ENCODE measurements around the gene SAP30BP. TPM values are rescaled to one million over a fixed set of nuclear protein-coding genes. Genes with fewer than 3 reads are reported as not detected.
"Not testable (repeated sequence)": the region's sequence is repeated elsewhere in the genome, so short reads cannot be mapped to it uniquely, and the experiment has no call there.

Gene SAP30BP
- total RNA-seq, 1 donor from 2014 or later: 41.4 TPM

- DNase-seq: no peak
These were observed 32.8 kb upstream of the SAP30BP start for GRCh38 chr17:75634376-75634740.

GRCh38 chr17:75634754-75635609 lies 32.2 kb upstream of the SAP30BP start:
- DNase-seq: no peak

GRCh38 chr17:75635610-75636202 lies 31.4 kb upstream of the SAP30BP start:
- DNase-seq: no peak

- no peak for DNase-seq
These were observed 30.6 kb upstream of the SAP30BP start for GRCh38 chr17:75636381-75637142.

- DNase-seq: no peak
These were observed 30.0 kb upstream of the SAP30BP start for GRCh38 chr17:75637143-75637538.

- no peak for DNase-seq
These were observed 29.6 kb upstream of the SAP30BP start for GRCh38 chr17:75637551-75637950.

- not testable (repeated sequence) for DNase-seq
These were observed 29.1 kb upstream of the SAP30BP start for GRCh38 chr17:75638039-75638438.

- DNase-seq: no peak
These were observed 28.2 kb upstream of the SAP30BP start for GRCh38 chr17:75638893-75639292.

GRCh38 chr17:75639327-75639726 lies 27.8 kb upstream of the SAP30BP start:
- DNase-seq: no peak

- DNase-seq: no peak
These were observed 27.2 kb upstream of the SAP30BP start for GRCh38 chr17:75639771-75640555.

- no peak for DNase-seq
These were observed 26.5 kb upstream of the SAP30BP start for GRCh38 chr17:75640556-75641119.

- no peak for DNase-seq
These were observed 25.8 kb upstream of the SAP30BP start for GRCh38 chr17:75641343-75641742.

GRCh38 chr17:75642182-75642783 lies 24.9 kb upstream of the SAP30BP start:
- no peak for DNase-seq

GRCh38 chr17:75642784-75643642 lies 24.1 kb upstream of the SAP30BP start:
- DNase-seq: no peak

GRCh38 chr17:75643643-75644017 lies 23.5 kb upstream of the SAP30BP start:
- no peak for DNase-seq

- DNase-seq: no peak
These were observed 21.6 kb upstream of the SAP30BP start for GRCh38 chr17:75645501-75645888.

- no peak for DNase-seq
These were observed 21.1 kb upstream of the SAP30BP start for GRCh38 chr17:75645889-75646637.

GRCh38 chr17:75646638-75646992 lies 20.5 kb upstream of the SAP30BP start:
- no peak for DNase-seq

- no peak for DNase-seq
These were observed 20.1 kb upstream of the SAP30BP start for GRCh38 chr17:75647061-75647460.

- DNase-seq: no peak
These were observed 19.2 kb upstream of the SAP30BP start for GRCh38 chr17:75647921-75648320.

Measured in skin of body (tissue), 2 donors.